Stimulated activated naive CD8-positive, alpha-beta T cell treated with anti-CD3 and anti-CD28 coated beads, Interleukin-15, amount 100 ng/mL, for 72 hours (primary cell): ENCODE results near the gene OR13C4.

ENCODE experiments used
- ATAC-seq: fragments of 150-1000 bp; cut with Tn5 transposase; 2 replicates; pipeline ENCODE4 v1.10.0; 2021; ENCODE audit warnings: mild to moderate bottlenecking, moderate library complexity
- DNase-seq, 2 donors: peaks; one replicate each; pipeline ENCODE4 v3.0.0; 2021 to 2022
- H3K27ac Mint-ChIP-seq, 2 donors: one replicate each; pipeline ENCODE4 v1.8.0; 2022; ENCODE audit warnings: mild to moderate bottlenecking in 2 of 2, mixed read lengths in 2 of 2, moderate library complexity in 2 of 2
- H3K27me3 Mint-ChIP-seq: one replicate; pipeline ENCODE4 v1.8.0; 2022; ENCODE audit warnings: mixed read lengths
- H3K4me1 Mint-ChIP-seq: one replicate; pipeline ENCODE4 v1.8.0; 2022; ENCODE audit warnings: mild to moderate bottlenecking, mixed read lengths
- H3K4me3 Mint-ChIP-seq, 2 donors: one replicate each; pipeline ENCODE4 v1.8.0; 2022; ENCODE audit warnings: mild to moderate bottlenecking in 2 of 2, mixed read lengths in 2 of 2, moderate library complexity in 1 of 2
- H3K9me3 Mint-ChIP-seq, 2 donors: one replicate each; pipeline ENCODE4 v1.8.0; 2022; ENCODE audit warnings: mixed read lengths in 2 of 2

The OR13C4 gene

GRCh38 chr9:104494808-104495207, 32.2 kb downstream of the OR13C4 start:
- ATAC-seq: no peak
- no peak overlapping the region for H3K4me3 Mint-ChIP-seq
- H3K9me3 Mint-ChIP-seq: no peaks in the 10 kb centered on the region
- H3K27ac Mint-ChIP-seq: no peak overlapping the region
- DNase-seq: no peak
- no peaks in the 10 kb centered on the region for H3K4me1 Mint-ChIP-seq
- no peaks in the 10 kb centered on the region for H3K27me3 Mint-ChIP-seq

GRCh38 chr9:104485014-104485413, 42.0 kb downstream of the OR13C4 start:
- H3K9me3 Mint-ChIP-seq: no peaks in the 10 kb centered on the region
- no peak overlapping the region for H3K27ac Mint-ChIP-seq
- H3K27me3 Mint-ChIP-seq: no peaks in the 10 kb centered on the region
- DNase-seq (no peak), ATAC-seq (no peak)
- no peak overlapping the region for H3K4me3 Mint-ChIP-seq
- no peaks in the 10 kb centered on the region for H3K4me1 Mint-ChIP-seq

DNA sequence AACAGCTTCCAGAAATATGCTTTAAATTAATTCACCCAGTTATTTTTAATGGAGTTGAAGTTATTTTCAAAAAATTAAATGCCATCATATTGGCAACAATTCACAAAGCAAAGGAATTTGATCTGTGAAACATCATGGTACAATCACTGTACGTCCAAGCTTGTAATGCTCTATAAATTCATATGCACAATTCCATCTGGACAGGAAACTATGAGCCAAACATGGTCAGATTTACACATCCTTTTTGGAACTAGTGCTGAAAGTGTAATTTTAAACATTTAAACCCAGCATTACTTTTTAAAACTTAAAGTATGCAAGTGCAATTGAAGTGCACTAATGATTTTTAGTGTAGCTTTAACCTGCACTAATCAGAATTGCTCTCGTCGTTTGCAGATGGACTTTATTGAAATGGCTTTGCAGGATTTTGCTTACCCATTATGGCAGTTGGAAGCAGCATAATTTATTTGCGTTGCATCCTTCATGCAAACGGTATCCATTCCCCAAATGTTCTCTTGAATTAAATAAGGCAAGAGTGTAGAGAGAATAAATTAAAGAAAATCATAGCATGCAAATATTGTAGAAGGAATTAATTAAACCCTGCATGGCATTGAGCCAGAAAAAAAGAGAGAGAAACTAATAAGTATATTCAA, 44.0 kb downstream of the OR13C4 start:
- no peak for DNase-seq
- ATAC-seq: no peak
- no peak overlapping the region for H3K27ac Mint-ChIP-seq
- no peaks in the 10 kb centered on the region for H3K4me1 Mint-ChIP-seq
- H3K9me3 Mint-ChIP-seq: no peaks in the 10 kb centered on the region
- no peaks in the 10 kb centered on the region for H3K27me3 Mint-ChIP-seq
- H3K4me3 Mint-ChIP-seq: no peak overlapping the region
